Measurements from ENCODE around the gene PTPRN. TPM values are rescaled to one million over a fixed set of nuclear protein-coding genes. Genes with fewer than 3 reads are reported as not detected.

The PTPRN gene
- total and polyA plus RNA-seq, 2 experiments from 2014 or later, result 5.1 to 22.1 TPM

- H3F3A ChIP-seq (replicated peaks; ENCODE audit: low read depth), result no peaks in the 10 kb centered on the region
- H2AFZ ChIP-seq, result no peak overlapping the region
- Mint-ChIP-seq H3K9me3 (no peaks in the 10 kb centered on the region), H3K4me1 (peaks cover 24% of the 10 kb centered on the region), H3K4me3 (no peak overlapping the region), H3K27me3 (ENCODE audit: insufficient read depth, low read depth, poor library complexity) (peaks cover 26% of the 10 kb centered on the region), H3K36me3 (ENCODE audit: low read depth) (no peaks in the 10 kb centered on the region), H3K27ac (no peak overlapping the region)
- no peak overlapping the region for H3K27ac ChIP-seq (ENCODE audit: low read depth)
- H3K4me2 ChIP-seq, result no peak overlapping the region
- H3K9me2 ChIP-seq (ENCODE audit: insufficient read depth), result no peaks in the 10 kb centered on the region
- no peak overlapping the region for H3K4me3 ChIP-seq
- ATAC-seq (no peak), DNase-seq (ENCODE audit: low spot score) (no peak)
- TF ChIP-seq REST (IDR thresholded peaks at IDR 0.05; ENCODE audit: unreplicated experiment) (no peak), ZNF114 (CRISPR knock-in tag; IDR thresholded peaks at IDR 0.05) (no peak), JUNB (IDR thresholded peaks at IDR 0.05; ENCODE audit: unreplicated experiment) (no peak), CTCF (conservative IDR thresholded peaks at IDR 0.05; ENCODE audit: low read depth in 2 of 2) (no peak), CREB1 (CRISPR knock-in tag; IDR thresholded peaks at IDR 0.05; ENCODE audit: low read depth) (no peak), ETS1 (IDR thresholded peaks at IDR 0.05) (no peak), EZH2 (IDR thresholded peaks at IDR 0.05; ENCODE audit: low read depth, unreplicated experiment) (no peak), POLR2AphosphoS5 (IDR thresholded peaks at IDR 0.05; ENCODE audit: low read depth) (no peak), ZNF462 (CRISPR knock-in tag; IDR thresholded peaks at IDR 0.05) (no peak)
- H3K36me3 ChIP-seq (ENCODE audit: insufficient read depth), result no peaks in the 10 kb centered on the region
- peaks cover 20% of the 10 kb centered on the region for H3K4me1 ChIP-seq (ENCODE audit: insufficient read depth)
- no peaks in the 10 kb centered on the region for H3K79me2 ChIP-seq (replicated peaks; ENCODE audit: insufficient read depth)
- H3K27me3 ChIP-seq (ENCODE audit: insufficient read depth), result no peaks in the 10 kb centered on the region
- H4K20me1 ChIP-seq (replicated peaks; ENCODE audit: insufficient read depth), result no peaks in the 10 kb centered on the region
Measured at GRCh38 chr2:219272995-219273394, 36.2 kb downstream of the PTPRN start.

Data from GM23338 (cell line).